Head of caudate nucleus (tissue), 42 donors: ENCODE data around the gene FKBP2.
A peak's percentile ranks its signal among the peaks of the same experiment; 100 is the strongest.

Source experiments
- DNase-seq, 42 donors: peaks; one replicate each; pipeline versions ENCODE4 v3.0.0 to v3.0.0-alpha.2; 2020 to 2021; ENCODE audit warnings: mixed read lengths in 7 of 42
- intact Hi-C: fragments of 100-400 bp; cut with DNase I; formaldehyde crosslinking; loops from one replicate; pipeline ENCODE4 v1.15.0; 2022

The FKBP2 gene

DNA sequence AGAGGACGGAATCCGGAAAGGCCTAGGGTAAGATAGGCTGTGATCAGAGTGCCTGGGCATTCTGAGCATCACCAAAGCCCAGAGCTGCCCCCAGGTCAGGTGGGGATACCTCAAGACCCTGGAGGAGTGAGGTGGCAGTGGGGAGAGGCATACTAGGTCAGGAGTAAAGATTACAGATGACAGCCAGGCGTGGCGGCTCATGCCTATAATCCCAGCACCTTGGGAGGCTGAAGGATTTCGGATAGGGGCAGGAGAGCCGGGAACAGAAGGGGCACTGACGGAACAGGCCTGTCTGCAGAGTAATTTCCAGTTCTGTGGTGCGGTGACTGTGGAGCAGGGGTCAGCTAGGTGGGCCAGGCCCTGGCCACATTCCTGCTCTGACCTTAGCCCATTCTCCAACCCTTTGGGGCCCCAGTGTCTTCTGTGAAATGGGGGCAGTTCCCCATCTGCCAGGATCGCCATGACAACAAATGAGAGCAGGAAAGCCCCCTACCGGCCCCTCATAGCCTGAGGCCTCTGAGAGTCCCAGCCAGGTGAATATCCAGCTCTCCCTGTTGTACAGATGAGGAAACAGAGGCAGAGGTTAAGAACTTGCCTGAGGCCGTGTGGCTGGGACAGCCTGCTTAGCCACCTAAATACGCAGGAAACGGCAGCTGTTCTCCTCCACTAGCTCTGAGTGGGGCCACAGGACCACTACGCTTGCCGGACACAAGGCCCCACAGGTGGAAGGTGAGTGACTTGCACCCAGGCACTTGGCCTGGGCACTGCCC is 34.3 kb downstream of the FKBP2 start:
- intact Hi-C loops, result no loop called here
- DNase-seq, result no peak

DNA sequence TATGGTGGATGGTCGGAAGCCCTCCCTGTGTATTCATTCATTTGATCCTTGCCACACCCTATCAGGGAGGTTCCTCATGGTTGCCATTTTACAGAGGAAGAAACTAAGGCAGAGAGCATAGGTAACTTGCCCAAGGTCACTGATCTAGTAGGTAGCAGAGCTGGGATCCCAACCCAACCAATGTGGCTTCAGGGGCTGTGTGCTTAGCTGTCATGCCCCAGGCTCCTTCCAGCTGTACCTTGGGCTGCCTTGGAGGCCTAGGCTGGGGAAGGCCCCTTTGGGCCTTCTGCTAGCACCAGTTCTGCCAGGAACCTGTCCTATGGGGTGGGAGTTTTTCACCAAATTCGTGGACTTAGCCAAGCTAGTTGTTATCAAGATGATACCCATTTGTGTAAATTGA is 34.9 kb downstream of the FKBP2 start:
- intact Hi-C loops, result no loop called here
- no peak for DNase-seq

DNA sequence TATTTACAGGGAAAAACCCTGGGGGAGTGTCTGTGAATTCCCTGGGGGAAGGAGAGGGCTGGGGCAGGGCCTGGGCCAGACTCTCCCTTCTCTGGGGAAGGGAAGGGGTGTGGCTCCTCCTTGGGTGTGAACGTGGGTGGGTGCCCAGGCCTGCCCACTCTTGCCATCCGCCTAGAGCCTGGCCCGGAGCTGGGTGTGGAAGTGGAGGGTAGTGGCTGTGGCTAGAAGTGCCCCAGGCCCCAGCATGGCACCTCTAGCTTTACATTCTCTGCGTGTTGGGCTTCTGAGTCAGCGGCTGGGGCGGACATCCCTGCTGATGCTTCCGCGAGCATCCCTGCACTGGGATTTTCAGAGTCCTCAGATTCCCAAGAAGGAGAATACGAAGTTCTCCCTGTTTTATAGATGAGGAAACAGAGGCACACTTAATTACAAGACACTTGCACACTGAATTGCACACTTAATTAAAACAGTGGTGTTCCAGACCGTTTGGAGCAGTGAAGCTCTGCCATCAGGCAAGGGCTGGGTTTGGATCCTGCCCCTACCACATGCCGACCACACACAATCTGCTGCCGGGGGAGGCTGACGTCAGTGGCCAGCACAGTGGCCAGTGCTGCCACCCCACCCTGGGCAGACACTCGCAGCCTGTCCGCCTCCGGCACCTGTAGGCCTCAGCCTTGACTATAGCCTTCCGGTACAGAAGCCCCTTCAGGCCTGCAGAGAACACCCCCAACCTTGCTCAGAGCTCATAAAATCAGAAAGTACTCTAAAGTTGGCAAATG is 35.9 kb downstream of the FKBP2 start:
- no peak for DNase-seq
- intact Hi-C loops, result no loop called here

DNA sequence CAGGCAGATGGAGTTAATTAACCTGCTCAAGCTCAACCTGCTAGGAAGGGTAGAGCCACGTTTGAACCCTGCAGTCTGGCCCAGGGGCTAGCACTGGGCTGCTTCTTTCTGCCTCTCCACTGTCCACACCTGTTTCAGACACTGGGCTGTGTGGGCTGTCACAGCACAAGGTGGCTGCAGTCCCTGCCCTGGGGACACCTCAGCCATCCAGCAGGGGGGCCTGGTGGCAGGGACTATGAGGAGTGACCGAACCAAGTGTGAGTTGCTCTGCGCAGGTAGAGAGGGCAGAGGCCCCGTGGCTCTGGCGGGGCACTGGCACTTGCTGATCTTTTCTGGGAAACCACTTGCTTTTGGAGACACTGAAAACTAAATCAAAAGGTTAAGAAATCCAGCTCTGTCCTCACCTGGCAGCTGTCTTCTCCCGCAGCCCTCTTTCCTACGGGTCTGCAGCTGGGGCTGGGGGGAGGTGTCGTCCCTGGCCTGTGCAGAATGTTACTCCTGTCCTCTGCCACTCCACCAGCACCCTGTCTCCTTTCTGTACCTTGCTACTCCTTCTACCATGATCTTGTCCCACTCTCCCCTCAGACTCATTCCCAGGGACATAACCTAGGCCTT is 37.8 kb downstream of the FKBP2 start:
- no peak for DNase-seq
- intact Hi-C loops, result no loop called here

DNA sequence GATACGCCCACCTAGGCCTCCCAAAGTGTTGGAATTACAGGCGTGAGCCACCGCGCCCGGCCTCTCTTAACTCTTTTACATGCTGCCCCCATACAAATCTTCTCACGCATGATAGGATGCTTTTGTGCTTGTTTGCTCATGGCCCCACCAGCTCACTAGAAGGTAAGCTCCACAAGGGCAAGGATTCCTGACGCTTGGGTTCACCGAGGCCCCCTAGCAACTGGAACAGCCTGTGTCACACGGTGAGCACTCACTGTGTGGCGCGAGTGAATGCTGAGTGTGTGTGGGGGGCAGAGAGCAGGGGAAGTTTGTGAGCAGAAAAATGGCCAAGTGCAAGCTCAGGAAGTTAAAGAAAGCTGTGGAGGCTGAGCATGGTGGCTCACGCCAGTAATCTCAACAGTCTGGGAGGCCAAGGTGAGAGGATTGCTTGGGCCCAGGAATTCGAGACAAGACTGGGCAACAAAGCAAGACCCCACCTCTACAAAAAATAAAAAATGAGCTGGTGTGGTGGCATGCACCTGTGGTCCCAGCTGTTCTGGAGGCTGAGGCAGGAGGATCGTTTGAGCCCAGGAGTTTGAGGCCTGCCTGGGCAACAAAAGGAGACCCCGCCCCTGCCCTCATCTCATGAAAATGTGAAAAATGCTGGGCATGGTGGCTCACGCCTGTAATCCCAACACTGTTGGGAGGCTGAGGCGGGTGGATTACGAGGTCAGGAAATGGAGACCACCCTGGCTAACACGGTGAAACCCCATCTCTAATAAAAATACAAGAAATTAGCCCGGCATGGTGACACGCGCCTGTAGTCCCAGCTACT is 41.3 kb downstream of the FKBP2 start:
- intact Hi-C loops, result no loop called here
- no peak for DNase-seq

DNA sequence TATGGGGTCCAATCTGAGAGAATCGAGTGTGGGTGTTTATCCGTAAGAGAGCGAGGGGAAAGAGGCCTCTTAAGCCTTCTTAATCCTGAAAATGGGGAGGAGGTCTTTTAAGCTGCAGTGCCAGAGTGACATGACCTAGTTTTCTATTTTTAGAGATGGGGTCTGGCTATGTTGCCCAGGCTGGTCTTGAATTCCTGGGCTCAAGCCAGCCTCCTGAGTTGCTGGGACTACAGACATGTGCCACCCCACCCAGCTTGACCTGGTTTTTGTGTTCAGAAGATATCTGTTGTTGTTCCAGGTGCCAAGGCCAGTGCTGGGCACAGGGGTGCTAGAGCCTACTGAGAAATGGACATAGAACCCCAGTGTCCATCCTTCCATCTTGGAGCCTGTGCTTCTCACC is 42.2 kb downstream of the FKBP2 start:
- intact Hi-C loops, result no loop called here
- no peak for DNase-seq

DNA sequence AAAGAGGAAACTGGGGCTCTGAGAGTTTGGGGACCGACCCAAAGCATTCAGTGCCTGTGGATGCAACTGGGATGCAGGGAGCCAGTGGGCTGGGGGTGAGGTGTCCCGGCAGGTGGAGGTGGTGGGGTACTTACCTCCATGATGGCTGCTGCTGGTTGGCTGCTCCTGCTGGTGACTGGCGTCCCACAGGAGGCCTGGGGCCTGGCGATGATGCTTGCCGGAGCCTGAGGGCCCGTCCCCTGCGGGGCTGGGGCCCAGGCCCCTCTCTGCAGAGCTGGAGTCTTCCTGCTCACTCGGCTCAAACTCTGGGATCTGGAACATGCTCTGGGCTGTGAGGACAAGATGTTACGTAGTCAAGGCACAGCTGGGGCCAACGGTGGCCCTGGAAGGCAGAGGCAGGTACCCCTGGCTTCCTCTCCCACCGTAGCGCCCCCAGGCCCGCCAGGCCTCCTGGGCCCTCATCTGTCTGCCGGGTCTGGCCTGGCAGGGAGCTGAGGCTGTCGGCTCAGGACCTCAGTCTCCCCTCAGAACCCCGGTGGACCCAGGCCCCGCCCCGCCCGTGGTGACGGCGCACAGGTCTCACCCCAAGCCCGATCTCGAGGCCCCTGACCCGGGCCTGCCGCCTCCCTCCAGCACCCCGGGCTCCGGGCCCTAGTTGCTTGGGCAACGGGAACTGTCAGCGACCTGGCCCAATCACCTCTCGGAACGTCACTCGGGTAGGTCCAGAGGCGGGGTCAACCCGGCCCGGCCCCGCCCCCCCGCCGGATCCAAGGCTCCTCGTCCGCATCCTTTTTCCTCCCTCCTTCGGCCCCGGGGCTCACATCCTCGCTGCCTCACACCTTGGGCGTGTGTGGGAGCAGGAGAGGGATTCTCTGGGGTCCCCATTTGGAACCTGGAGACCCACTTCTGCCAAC is 43.4 kb downstream of the FKBP2 start, which contains the start of gene BAD:
Gene BAD (minus strand): TSS at position 618 of the 914 bp plus-strand sequence. CDS start 297 bp downstream, at position 321.
- peak; percentile 97 to 99 (median 98) for DNase-seq
- intact Hi-C loops, result loop anchor here (2.0 kb wide), 1 partner anchor 14 kb away; no protein-coding TSS in a partner anchor

DNA sequence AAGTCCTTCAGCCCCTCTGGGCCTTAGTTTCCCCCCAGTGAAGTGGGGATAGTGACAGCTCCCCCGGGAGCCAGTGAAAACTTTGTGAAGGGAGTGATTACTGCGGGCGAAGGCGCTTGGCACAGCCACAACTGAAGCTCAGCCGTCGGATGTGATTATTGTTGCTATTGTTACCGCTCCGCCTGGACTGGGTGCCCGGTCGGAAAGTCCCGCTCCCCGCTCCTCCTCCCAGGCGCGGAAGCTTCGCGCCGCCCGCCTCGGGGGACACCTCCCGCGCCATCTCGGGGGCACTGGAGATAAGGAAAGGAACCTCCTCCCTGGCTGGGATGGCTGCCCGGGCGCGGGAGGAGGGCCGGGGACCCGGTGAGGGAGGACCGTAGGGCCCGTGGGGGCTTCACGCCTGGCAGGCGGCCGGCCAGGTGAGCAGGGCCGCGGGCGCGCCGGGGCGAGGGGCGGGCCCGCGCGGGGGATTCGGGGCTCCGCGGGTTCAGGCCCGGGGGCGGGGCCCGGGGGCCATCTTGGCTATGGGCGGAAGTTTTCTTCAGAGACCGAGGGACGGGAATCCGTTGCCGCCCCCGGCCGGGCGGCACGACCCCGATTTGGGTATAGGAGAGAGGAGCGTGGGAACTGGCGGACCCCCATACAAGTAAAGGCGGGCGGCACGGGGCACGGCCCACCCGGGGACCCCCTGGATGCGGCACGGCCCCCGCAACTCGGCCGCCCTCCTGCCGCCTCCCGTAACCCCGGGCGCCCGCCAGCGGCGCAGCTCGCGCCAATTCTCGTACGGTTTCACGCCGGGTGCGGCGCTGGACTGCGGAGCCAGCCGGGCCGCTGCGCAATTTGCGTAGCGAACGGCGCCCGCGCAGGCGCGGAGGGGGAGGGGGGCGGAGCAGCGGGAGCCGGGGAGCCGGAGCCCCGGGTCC is 44.3 kb downstream of the FKBP2 start, which contains the start of gene GPR137:
Gene GPR137 (plus strand): TSS at position 887 of the 923 bp plus-strand sequence. CDS start 677 bp downstream, outside the sequence.
- intact Hi-C loops, result loop anchor here (2.0 kb wide), 1 partner anchor 14 kb away; no protein-coding TSS in a partner anchor
- peak; percentile 61 to 96 (median 91) for DNase-seq

DNA sequence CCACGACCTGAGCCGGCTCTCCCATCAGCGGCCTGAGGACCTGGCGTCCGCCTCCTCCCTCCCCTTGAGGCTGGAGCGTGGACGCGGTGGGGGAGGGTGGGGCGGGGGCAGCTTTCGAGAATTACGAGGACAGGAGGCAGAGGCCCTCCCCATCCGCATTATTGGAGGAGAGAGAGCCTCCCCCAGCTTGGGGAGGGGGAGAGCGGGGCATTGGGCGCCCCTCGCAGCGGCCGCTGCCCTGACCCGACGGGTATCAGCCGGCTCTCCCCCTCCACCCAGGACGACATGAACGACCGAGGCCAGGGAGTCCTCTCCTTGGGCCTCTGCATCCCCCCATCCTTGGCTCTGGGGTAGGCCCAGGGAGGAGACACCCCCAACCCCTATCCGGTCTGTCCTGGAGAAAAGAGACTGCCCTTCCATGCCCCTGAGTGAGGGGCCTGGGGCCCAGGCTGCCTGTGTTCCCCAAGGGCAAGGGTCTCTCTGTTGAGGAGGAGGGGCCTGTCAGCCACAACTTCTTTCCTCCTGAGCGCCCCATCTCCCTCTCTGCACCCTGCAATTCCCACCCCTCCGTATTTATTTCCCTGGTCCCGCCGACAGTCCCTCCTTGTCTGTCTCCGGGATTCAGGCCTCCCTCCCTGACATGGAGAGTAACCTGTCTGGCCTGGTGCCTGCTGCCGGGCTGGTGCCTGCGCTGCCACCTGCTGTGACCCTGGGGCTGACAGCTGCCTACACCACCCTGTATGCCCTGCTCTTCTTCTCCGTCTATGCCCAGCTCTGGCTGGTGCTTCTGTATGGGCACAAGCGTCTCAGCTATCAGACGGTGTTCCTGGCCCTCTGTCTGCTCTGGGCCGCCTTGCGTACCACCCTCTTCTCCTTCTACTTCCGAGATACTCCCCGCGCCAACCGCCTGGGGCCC is 45.2 kb downstream of the FKBP2 start:
- intact Hi-C loops, result loop anchor here (2.0 kb wide), 1 partner anchor 15 kb away; no protein-coding TSS in a partner anchor

DNA sequence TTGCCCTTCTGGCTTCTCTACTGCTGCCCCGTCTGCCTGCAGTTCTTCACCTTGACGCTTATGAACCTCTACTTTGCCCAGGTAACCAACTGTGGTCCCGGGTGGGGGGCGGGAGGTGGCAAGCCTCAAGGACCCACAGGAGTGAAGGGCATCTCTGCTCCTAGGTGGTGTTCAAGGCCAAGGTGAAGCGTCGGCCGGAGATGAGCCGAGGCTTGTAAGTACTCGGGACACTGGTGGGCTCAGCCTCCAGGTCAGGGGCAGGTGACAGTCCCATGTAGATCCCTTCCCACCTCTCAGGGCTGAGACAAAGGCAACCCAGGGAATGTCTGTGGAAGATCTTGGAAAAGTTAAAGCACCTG is 45.9 kb downstream of the FKBP2 start:
- DNase-seq, result no peak
- intact Hi-C loops, result no loop called here

More for the DNA sequence above, 45.2 kb downstream of the FKBP2 start:
- DNase-seq, result peak in 1 of 42 donors; percentile 21

DNA sequence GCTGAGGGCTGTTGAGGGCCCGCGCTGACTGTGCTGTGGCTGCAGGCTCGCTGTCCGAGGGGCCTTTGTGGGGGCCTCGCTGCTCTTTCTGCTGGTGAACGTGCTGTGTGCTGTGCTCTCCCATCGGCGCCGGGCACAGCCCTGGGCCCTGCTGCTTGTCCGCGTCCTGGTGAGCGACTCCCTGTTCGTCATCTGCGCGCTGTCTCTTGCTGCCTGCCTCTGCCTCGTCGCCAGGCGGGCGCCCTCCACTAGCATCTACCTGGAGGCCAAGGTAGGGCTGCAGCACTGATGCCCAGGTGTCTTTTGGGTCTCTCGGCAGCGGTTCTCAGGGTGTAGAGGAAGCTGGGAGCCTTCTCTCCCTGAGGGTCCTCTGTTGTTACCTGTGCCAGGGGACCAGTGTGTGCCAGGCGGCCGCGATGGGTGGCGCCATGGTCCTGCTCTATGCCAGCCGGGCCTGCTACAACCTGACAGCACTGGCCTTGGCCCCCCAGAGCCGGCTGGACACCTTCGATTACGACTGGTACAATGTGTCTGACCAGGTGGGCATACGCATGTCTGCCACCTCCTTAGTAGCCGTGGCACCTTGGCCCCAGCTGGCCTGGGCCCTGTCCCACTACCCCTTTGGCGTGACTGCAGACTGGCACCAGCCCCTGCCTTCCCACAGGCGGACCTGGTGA is 46.9 kb downstream of the FKBP2 start:
- DNase-seq, result no peak
- intact Hi-C loops, result no loop called here

DNA sequence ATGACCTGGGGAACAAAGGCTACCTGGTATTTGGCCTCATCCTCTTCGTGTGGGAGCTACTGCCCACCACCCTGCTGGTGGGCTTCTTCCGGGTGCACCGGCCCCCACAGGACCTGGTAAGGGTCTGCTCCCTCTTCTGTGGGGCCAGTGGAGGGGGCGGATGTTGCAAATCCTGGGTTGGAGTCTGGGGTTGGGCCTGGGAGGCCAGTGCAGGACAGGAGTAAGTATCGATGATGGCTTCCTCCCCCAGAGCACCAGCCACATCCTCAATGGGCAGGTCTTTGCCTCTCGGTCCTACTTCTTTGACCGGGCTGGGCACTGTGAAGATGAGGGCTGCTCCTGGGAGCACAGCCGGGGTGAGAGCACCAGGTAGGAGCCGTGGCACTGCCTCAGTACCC is 47.5 kb downstream of the FKBP2 start:
- intact Hi-C loops, result no loop called here
- no peak for DNase-seq

DNA sequence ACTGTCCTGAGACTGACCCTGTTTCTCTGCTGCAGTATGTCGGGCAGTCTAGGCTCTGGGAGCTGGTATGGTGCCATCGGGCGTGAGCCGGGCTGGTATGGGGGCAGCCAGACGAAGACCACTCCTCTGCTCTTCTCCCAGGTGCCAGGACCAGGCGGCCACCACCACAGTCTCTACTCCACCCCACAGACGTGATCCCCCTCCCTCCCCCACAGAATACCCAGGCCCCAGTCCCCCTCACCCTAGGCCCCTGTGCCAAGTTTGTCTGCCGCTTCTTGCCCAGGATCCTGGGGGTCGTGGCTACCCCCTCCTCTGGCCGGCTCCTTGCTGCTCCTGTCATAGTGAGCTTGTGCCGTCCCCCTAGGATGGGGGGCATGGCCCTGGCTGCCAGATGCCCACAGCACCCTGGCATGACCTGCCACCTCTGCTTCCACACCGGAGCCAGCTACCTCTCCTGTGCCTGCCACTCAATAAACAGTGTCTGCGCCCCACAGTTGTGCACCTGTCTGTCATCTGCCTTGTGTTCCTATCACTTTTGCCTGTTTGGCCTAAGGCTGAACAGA is 48.2 kb downstream of the FKBP2 start:
- intact Hi-C loops, result no loop called here
- DNase-seq, result no peak

DNA sequence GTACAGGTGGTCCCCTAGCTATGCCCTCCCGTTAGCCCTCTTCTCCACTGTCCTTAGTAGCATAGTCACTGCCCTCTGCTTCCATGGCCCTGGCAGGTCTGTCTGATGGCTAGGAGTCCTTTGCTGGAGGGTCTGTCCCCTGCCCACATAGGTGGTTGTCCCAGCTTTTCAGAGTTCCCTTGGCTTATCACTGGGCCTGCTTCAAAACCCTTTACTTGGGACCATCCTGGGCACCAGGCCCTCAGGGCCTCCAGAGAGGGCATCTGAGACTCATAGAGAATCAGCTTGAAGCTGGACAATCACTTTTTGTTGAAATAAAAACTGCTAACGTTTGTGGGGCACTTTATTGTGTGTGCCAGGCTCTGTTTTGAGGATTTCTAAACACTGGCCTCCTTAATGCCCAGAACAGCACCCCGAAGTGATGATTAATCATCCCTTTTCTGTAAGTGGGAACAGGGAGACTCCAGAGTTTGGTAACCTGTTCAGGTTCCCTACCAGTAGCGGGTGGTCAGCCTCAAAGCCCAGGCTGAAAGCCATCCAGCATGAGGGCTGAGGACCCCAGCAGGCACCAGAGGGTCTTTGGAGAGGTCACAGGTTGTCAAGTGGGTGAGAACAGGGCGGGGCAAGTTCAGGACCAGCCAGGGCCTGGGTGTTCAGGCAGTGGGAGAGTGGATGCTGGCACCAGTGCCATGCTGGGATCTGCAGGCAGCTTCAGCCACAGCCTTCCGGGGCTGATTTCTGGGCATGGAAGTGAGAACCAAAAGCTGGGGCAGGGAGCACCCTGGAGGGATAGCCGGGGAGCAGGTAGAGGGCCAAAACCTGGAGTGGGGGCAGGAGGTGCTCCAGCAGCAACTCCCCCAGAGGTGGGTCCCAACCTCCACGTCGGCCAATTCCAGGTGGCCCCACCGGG is 49.7 kb downstream of the FKBP2 start:
- intact Hi-C loops, result no loop called here
- peak in 1 of 42 donors; percentile 39 for DNase-seq
